ENCODE measurements around the gene TBC1D17.
"Not testable (repeated sequence)": the region's sequence is repeated elsewhere in the genome, so short reads cannot be mapped to it uniquely, and the experiment has no call there.

The TBC1D17 gene

DNA sequence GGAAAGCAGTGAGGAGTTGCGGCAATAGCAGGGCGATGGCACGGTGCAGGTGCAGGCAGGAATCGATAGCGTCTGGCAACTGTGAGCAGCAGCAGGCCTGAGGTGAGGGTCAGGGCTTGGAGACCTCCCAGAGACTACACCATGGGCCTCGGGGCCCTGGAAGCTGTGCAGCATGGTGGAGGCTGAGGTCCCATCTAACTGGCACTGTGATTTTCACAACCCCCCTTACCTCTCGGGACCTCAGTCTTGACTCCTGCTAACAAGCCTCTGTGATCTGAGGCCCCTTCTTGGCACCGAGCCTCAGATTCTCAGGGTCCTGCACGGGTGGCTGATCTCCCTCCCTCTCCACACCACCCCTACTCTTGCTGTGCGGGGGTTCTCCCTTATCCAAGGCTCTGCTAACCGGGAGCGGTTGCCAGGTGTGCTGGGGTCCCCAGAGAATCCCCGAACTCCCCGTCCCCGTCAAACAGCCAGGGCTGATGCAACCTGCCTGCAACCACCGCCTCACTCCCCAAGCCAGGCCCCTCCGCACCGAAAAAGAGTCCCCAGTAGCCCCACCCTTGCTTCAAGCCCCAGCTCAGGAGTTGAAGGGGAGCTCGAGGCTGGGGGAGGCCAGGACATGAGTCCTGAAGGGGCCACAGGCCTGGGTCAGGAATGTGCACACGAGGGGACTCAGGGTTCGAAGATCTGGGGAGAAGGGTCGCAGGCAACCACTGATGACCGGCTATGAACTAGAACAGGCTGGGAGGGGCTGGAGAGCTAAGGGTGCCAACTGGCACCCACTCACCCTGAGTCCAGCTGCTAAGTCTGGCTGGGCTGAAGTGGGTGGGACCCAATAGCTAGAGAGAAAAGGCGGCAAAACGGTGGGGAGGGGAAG, 46.7 kb downstream of the TBC1D17 start:
- DNase-seq = no peak

DNA sequence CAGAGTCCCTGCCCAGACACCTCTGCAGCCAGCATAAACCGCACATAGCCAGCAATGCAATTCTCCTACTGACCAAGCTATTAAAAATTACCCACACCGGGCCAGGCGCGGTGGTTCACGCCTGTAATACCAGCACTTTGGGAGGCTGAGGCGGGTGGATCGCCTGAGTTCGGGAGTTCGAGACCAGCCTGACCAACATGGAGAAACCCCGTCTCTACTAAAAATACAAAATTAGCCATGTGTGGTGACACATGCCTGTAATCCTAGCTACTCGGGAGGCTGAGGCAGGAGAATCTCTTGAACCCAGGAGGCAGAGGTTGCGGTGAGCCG, 47.3 kb downstream of the TBC1D17 start:
- not testable (repeated sequence) for DNase-seq

DNA sequence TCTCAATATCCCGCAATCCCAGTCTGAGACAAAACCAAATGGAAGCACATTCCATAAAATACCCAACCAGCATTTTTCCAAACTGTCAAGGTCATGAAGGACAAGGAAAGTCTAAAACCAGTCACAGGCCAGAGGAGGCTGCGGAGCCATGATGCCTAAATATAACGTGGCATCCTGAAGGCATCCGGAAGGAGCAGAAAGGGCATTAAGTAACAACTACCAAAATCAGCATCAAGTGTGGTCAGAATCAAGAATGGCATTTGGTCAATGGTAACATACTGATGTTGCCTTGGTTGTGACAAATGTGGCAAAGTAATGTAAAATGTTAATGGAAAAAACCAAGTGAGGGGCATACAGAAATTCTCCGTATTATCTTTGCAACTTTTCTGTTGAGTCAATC, 48.0 kb downstream of the TBC1D17 start:
- no peak for DNase-seq

DNA sequence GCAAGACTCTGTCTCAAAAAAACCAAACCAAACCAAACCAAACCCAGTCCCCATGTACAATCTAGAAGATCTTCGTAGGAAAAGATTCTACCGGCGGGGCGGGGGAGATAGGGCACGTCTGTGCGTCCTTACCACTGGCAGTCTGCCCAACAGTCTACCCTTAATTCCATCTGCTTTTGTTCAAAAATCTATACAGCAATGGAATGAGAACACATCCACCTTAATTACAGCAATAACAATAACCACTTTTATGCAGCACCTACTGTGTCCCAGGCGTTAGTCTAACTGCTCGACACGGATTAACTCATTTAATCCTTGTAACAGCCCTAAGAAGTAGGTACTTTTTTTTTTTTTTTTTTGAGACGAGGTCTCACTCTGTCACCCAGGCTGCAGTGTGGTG, 49.0 kb downstream of the TBC1D17 start:
- DNase-seq = no peak

GRCh38 chr19:49927526-49928264, 50.2 kb downstream of the TBC1D17 start:
- no peak for DNase-seq

DNA sequence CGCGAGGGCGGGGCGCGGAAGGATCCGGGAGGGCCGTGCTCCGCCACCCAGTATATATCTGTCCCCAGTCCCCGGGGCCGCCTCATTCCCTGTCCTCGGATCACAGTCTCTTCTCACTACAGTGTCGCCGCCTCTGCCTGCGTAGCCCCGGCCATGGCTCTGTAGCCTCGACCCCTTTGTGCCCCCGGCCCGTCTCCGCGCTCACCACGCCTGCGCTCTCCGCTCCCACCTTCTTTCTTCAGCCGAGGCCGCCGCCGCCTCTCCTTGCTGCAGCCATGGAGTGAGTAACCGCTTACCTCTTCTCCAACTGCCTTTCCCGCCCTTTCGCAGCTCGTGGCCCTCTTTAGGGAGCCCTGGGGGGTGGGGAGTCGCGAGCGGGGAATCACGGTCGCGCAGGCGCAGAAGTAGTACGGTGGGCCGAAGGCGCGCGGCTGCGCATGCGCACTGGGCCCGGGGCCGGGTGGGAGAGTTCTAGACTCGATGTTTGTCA, 51.7 kb downstream of the TBC1D17 start, which contains the start of the genes ATF5 and NUP62:
Gene ATF5 (plus strand): TSS at position 85 of the 490 bp plus-strand sequence. CDS start 1,646 bp downstream, outside the sequence.
Gene NUP62 (minus strand): TSS at position 384 of the 490 bp plus-strand sequence. CDS start 19,697 bp downstream, outside the sequence.
- peak; percentile 91 for DNase-seq

DNA sequence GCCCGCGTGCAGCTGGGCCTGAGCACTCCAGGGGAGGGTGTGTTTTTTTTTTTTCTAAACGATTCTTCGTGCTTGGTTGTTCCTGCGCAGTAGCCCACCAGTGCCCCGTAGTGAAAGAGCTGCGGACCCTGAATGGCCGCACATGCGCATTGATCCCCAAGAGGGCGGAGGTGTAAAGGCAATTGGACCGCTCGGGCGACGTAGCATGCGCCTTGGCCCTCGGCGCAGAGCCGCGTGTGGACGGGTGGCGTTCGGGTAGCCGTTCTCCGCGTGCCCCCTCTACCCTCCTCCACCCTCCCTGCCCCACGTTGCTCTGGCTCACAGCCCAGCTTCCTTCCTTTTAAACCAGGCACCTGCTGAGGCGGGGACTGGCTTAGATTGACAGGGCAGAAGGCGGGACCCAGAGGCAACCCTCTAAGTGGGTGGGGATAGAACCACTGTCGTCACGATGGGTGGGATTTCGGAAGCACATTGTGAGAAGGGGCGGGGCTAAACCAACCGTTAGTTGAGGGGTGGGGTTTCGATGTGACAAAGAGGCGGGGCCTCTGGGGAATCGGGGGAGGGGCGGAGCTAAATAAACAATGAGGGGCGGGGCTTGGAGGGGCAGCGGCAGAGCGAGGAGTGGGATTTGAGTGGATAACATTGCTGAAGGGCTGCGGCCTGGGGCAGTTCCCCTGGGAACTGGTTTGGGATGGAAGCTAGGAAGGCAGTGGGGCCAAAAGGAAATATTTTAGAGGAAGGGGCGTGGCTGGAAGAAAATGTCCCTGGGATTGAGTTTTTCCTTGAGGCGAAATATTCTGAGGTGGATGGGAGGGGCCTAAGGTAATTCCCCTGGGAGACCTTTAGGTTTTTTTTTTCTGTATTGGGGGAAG, 52.3 kb downstream of the TBC1D17 start:
- DNase-seq = peak; percentile 87

DNA sequence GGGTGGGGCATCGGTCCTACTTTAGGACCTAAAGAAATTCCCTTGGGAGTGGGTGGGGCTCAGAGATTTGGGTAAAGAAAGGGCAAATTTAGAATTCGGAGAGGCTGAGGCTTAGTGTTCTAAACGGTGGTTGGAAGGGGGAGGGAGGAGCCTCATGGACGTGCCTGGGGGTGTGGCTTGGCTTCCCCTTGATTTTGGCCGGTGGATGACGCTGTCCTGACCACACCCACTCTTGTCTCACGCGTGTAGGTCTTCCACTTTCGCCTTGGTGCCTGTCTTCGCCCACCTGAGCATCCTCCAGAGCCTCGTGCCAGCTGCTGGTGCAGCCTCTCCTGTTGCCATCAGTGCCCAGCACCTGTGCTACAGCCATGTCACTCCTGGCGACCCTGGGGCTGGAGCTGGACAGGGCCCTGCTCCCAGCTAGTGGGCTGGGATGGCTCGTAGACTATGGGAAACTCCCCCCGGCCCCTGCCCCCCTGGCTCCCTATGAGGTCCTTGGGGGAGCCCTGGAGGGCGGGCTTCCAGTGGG, 53.0 kb downstream of the TBC1D17 start:
- no peak for DNase-seq

- DNase-seq = no peak
Observed at GRCh38 chr19:49931293-49932040, 54.0 kb downstream of the TBC1D17 start.

DNA sequence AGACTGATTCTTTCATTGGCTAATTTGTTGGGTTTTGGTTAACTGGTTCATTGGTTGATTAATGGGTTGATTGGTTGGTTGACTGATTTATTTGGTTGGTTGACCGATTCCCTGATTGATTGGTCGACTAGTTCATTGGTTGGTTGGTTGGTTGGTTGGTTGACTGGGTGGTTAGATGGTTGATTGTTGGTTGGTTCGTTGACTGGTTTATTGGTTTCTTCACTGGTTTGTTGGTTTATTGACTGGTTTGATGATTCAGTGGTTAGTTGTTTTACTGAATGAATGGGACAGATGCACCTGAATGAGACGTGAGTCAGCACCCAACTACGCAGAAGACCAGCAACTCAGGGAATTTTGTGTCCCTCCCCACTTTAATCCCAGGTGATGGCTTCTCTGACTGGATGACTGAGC, 54.5 kb downstream of the TBC1D17 start:
- DNase-seq = no peak

DNA sequence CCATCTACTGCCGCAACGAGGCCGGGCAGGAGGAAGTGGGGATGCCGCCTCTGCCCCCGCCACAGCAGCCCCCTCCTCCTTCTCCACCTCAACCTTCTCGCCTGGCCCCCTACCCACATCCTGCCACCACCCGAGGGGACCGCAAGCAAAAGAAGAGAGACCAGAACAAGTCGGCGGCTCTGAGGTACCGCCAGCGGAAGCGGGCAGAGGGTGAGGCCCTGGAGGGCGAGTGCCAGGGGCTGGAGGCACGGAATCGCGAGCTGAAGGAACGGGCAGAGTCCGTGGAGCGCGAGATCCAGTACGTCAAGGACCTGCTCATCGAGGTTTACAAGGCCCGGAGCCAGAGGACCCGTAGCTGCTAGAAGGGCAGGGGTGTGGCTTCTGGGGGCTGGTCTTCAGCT, 55.2 kb downstream of the TBC1D17 start:
- DNase-seq = peak; percentile 56

DNA sequence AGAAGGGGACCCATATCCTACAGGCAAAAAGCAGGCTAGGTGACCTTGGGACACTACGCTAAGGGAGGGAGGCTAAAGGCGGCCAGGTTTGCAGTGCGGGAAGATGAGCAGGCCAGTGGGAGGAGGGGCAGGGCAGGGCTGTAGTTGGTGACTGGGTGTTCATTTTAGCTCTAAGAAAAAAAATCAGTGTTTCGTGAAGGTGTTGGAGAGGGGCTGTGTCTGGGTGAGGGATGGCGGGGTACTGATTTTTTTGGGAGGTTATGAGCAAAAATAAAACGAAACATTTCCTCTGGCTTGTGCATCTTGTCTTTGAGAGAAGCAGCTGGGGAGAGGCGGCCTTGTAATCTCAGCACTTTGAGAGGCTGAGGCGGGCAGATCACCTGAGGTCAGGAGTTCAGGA, 56.1 kb downstream of the TBC1D17 start:
- DNase-seq = no peak

DNA sequence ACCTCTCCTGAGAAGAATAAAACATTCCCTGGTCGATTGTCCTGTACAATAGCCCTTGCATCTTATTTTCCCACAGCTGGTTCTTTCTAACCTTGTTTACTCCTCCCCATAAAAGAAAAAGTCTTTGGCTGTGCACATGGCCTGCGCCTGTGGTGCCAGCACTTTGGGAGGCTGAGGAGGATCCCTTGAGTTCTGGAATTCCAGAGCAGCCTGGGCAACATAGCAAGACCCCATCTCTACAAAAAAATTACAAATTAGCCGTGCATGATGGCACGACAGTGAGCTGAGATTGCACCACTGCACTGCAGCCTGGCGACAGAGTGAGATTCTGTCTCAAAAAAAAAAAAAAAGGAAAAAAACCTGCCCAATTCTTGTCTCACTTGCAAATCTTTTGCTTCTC, 59.0 kb downstream of the TBC1D17 start:
- DNase-seq = no peak

DNA sequence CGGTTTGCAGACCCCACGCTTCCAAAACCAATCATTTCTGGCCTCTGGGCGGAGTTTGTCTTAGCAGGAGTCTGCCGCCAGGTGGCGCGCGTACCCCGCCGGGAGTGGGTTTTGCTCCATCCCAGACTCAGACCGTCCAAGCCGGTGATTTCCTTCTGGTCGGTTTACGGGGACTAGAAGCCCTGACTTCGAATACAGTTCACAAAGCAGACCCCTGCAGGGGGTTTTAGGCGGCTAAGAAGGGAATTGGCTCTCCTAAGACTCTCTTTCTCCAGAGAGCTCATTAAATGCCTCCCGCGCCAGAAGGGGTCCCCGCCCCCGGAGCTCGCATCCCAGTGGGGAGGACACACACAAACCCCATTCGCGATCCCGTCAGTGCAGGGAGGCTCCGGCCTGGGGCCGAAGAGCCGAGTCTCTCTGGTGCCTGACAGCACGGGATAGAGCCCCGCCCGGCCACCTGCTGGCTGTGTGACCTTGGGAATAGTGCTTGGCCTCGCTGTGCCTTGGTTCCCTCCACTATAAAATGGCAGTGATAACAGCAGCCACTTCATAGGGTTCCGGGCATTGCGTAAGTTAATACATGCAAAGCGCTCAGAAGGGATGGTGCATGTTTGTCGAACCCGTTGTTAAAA, 60.4 kb downstream of the TBC1D17 start:
- peak; percentile 76 for DNase-seq
